ENCODE results near the gene SPAG16.

DNA sequence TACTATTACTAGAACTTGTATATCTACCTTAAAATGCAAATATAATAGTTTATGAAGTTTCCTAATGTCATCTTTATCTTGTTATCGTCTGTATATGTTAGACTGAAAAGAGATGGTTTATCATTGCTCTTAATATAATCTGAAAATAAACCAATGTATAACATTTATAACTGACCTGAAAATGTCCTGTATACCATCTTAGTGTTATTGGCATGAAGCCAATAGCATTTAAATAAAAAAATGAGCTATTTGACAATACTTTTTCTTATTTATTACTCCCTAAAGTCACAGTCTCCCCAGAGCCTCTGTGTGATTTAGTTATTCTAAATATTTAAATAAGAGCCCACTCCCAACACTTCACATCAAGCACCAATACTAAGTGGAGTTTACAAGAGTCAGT is 1128.4 kb downstream of the SPAG16 start:
- TF ChIP-seq CTCF (IDR thresholded peaks at IDR 0.05) (no peak), POLR2AphosphoS5 (IDR thresholded peaks at IDR 0.05) (no peak), POLR2A (IDR thresholded peaks at IDR 0.05) (no peak)

Data from prostate gland (tissue), 2 donors.